ENCODE data around the gene ZNF549.
A peak's percentile ranks its signal among the peaks of the same experiment; 100 is the strongest.

Gene ZNF549

GRCh38 chr19:57566396-57567265 is 39.5 kb downstream of the ZNF549 start:
- DNase-seq (ENCODE audit: low read depth) = no peak

DNA sequence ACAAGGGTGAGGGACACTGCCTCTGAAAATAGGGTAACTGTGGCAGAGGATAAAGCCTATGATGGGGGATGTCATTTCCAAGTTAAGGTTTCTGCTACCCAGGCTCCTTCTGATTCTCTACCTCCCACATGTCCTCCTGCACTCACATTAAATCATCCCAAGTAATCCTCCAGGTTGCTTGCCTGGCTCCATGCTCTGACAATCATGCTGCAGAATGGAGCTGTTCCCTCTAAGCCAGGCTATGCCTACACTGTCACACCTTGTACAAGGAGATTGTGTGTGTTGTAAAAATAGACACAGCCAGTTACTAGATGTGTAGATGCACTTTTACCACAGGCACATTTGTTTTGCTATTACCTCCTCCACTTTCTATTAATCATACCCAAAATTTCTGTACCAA is 43.6 kb downstream of the ZNF549 start:
- DNase-seq (ENCODE audit: low read depth) = no peak

DNA sequence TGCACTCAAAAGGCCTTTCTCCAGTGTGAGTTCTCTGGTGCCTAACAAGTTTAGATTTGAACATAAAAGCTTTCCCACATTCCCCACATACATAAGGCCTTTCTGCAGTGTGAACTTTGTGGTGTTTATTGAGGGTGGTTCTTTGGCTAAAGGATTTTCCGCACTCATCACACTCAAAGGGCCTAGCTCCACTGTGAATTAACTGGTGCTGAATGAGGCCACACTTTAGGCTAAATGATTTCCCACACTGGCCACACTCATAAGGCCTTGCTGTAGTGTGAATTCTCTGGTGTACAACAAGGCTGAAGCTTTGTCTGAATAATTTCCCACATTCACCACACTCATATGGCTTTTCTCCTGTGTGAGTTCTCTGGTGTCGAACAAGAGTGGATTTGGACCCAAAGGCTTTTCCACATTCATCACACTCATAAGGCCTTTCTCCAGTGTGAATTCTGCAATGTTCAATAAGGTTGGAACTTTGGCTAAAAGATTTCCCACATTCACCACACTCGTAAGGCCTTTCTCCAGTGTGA is 45.3 kb downstream of the ZNF549 start:
- DNase-seq (ENCODE audit: low read depth) = no peak

DNA sequence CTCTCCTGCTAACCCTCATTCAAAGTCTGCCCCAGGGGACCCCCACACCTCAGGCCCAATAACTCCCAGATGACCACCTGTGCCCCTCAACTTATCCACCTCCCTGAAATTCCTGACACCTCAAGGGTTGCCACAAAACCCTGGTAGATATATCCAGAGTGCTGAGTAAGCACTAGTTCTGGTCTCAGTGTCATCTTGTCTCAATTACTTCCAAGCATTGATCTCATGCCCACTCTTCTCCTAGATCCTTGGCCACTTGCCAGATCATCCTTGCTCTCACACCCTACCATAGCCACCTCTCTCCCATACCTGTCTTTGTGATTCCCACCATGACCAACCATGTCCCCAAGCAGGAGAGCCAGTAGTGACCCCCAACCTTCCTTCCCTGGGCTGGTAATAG is 49.5 kb downstream of the ZNF549 start:
- DNase-seq (ENCODE audit: low read depth) = no peak

- DNase-seq (ENCODE audit: low read depth) = peak; percentile 98
Measured at GRCh38 chr19:57578487-57579205, 51.5 kb downstream of the ZNF549 start, which contains the start of gene ZNF416. TSS of gene ZNF416 (minus strand) at chr19:57578911. CDS start at chr19:57578704, 207 bp downstream.

DNA sequence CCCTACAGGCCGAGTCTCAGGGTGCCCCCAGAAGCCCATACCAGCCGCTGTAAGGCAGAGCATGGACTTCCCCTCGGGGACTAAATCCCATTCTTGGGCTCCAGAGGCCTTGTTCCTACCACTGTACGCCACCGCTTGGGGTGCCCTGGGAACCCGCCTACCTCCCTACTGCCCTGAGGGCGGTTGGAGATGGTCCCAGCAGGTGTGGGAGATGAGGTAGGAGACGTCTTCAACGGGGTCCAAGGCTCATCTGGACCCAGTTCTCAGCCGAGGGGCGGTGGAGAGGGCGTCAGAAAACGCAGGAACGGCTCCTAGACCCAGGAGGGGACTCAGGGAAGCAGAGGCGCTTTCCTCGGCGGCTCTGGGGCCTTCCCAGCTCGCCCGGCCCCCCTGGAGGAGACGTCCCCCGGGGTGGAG is 56.0 kb downstream of the ZNF549 start:
- no peak for DNase-seq (ENCODE audit: low read depth)

DNA sequence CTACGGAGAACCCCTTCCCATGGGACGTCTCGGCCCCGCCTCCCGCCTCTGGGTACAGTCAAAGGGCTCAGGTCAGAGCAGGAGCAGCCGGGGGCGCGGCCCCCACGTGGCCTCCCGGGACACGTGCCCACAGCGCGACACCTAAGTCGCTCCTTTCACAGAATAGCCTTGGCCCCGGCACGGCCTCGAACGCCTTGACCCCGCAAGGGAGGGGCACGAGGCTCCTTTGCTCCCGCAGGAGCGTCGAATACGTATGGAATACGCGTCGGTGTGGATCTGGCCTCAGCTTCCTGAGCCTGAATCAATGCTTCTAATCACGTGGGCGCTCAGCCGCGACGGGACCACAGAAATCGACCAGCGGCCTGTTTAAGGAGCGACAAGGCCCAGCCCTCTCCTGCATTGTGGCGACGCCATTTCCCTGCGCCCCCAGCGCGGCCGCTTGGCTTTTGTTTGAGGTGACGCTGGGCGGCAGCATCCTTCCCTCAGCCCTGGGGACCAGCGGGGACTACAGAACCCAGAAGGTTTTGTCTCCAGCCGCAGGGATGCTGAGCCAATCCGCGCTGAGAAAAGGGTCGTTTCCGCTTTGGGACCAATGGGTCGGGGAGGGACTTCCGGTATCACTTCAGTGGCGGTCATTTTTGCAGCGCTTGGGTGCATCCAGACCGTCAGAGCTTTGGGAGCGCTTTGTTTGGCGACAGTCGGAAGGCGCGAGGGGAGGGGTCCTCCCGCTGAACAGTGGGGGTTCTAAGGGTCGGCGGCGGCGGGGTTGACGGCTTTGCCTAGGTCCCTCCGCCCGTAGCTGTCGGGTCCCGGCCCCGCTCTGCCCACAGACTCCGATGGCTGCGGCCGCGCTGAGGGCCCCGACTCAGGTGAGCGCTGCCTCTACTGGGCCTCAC is 56.6 kb downstream of the ZNF549 start, which contains the start of gene ZIK1:
Gene ZIK1, plus strand, starts transcription at position 625 of the 896 bp plus-strand sequence. Its CDS starts 212 bp downstream, at position 837.
- peak; percentile 89 for DNase-seq (ENCODE audit: low read depth)

GRCh38 chr19:57587529-57587928 is 60.4 kb downstream of the ZNF549 start:
- DNase-seq (ENCODE audit: low read depth) = peak; percentile 19

GRCh38 chr19:57599377-57599760 is 72.2 kb downstream of the ZNF549 start:
- no peak for DNase-seq (ENCODE audit: low read depth)

DNA sequence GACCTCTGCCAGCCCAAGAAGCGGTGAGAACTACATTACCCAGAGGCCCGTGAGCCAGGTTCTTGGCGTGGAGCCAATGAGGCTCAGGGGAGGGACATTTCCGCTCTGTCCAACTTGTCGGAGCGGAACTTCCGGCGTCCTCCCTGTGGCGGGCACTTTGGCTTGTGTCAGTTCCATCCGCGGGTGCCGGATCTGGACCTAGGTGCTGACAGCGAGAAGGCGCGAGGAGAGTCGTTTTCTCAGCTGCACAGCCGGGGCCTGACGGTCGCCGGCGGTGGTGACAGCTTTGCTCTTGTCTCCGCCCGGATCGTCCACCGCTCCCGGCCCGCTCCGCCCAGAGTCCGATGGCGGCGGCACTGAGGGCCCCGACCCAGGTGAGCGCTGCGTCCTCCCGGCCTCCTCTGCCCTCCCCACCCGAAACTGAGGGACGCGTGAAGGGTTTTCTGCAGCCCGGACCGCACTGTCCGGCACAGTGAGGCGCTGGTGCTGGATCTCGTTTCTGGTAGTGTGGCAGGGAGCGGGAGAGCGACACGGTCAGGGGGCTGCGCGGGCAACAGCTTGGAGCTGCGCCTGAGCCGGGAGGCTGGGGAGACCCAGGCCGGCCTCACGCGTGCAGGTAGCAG is 72.7 kb downstream of the ZNF549 start, which contains the start of gene ZNF530:
Gene ZNF530, plus strand, starts transcription at position 125 of the 623 bp plus-strand sequence. CDS start 4,461 bp downstream, outside the sequence.
- DNase-seq (ENCODE audit: low read depth) = peak; percentile 91

DNA sequence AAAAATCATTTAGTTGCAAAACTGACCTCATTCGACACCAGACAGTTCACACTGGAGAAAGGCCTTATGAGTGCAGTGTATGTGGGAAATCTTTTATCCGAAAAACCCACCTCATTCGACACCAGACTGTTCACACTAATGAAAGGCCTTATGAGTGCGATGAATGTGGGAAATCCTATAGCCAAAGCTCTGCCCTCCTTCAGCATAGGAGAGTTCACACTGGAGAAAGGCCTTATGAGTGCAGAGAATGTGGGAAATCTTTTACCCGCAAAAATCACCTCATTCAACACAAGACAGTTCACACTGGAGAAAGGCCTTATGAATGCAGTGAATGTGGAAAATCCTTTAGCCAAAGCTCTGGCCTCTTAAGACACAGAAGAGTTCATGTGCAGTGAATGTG is 79.8 kb downstream of the ZNF549 start:
- DNase-seq (ENCODE audit: low read depth) = no peak
